GM18868 (cell line): Measurements from ENCODE around the gene RAB19.
"Not testable (repeated sequence)": the region's sequence is repeated elsewhere in the genome, so short reads cannot be mapped to it uniquely, and the experiment has no call there.

Source experiments
- ATAC-seq: cut with Tn5 transposase; IDR thresholded peaks from one replicate; pipeline ENCODE4 v1.9.1; 2021; ENCODE audit warnings: mild to moderate bottlenecking, moderate library complexity; ENCODE audit not compliant: unreplicated experiment

RAB19 gene

GRCh38 chr7:140451716-140452115 is 47.9 kb downstream of the RAB19 start:
- no peak for ATAC-seq

GRCh38 chr7:140453273-140453672 is 49.4 kb downstream of the RAB19 start:
- no peak for ATAC-seq

- ATAC-seq = not testable (repeated sequence)
These were observed 50.2 kb downstream of the RAB19 start for GRCh38 chr7:140453785-140454656.

- no peak for ATAC-seq
These were observed 50.8 kb downstream of the RAB19 start for GRCh38 chr7:140454657-140455015.

- no peak for ATAC-seq
These were observed 51.9 kb downstream of the RAB19 start for GRCh38 chr7:140455743-140456142.

GRCh38 chr7:140456551-140457051 is 52.7 kb downstream of the RAB19 start:
- ATAC-seq = no peak

- ATAC-seq = no peak
These were observed 54.3 kb downstream of the RAB19 start for GRCh38 chr7:140458201-140458600.

GRCh38 chr7:140458916-140459315 is 55.1 kb downstream of the RAB19 start:
- no peak for ATAC-seq

- ATAC-seq = no peak
These were observed 59.3 kb downstream of the RAB19 start for GRCh38 chr7:140463111-140463510.

GRCh38 chr7:140475747-140476333 is 72.0 kb downstream of the RAB19 start:
- ATAC-seq = no peak

GRCh38 chr7:140476698-140477261 is 72.9 kb downstream of the RAB19 start:
- no peak for ATAC-seq
